ENCODE data around the gene EPB41L2.

DNA sequence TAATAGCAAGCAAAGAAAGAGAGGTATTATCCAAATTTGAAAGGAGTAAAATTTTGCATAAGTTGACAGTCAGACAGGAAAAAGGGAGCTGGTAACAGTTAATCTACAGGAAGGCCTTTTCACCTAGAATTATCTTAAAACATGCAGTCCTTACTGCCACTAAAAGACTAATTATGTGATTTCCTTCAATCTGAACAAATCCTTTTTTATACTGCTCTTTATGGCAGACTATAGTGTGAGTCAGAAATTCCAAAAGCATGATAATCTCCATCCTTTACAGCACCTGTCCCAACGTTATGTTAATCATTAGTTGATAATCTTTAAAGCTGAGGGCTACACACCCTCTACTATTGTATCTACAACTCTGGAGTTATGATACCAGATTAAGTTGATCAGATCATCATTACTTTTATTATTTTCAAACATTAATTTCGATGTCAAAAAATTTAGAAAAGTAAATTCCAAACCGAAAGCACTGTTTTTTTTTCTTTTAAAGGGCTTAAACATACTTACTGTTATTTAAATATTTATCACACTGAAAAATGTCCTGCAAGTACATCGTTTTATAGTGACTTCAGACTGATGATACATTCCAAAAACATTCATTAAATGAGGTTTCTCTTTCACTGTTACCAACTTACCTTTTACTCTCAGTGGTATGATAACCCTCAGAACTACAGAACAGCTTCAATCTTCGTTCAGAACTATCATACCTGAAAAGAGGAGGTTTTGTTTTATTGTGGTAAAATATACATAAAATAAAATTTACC lies 39.1 kb upstream of the EPB41L2 start:
- TF ChIP-seq CTCF (IDR thresholded peaks at IDR 0.05; ENCODE audit: insufficient read depth, low read depth, low read length): no peak
- TF ChIP-seq EZH2 (IDR thresholded peaks at IDR 0.05; ENCODE audit: insufficient read depth, low read length): no peak
